GF-D8 (cell line): ENCODE results near the gene RXRA.
A peak's percentile ranks its signal among the peaks of the same experiment; 100 is the strongest.

Source experiments
- DNase-seq: peaks from one replicate; lab custom pipeline; 2025; lab: John Stamatoyannopoulos, UW

RXRA gene

DNA sequence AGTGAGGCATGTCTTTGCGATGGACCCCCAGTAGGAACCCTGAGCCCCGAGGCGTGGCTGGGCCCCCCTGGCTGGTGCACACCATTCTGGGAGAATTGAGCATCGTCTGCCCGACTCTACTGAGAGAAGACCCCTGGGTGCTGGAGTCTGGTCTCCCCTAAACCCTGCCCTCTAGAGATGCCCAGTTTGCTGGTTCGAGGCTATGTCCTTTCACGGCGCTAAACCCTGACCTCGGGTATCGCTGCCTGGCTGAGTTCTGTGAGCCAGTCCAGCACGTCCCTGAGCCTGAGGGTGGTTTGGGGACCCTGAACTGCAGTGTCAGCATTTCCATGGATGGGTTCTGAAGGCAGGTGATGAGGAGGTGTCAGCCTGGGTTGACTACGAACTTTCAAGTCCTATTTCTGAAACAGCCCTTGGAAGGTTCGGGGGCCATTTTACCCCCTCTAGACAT, 128.8 kb downstream of the RXRA start:
- DNase-seq = no peak

DNA sequence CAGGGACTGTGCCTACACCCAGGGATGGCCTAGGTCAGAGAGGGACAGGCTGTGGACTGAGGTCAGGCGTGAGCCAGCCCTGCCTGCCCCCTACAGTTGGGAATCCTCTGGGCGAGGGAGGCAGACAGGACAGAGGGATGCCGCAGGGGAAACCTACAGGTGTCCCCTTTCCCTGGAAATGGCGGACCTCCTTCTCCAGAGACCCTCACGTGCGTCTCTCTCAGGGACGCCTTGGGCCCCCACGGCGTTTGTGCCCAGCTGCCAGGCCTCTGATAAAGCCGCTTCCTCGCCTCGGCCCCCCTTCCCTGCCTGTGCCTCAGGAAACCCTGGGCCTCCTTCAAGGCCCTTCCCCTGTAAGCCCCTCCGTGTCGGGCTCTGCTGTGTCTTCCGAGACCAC, 129.3 kb downstream of the RXRA start:
- no peak for DNase-seq

DNA sequence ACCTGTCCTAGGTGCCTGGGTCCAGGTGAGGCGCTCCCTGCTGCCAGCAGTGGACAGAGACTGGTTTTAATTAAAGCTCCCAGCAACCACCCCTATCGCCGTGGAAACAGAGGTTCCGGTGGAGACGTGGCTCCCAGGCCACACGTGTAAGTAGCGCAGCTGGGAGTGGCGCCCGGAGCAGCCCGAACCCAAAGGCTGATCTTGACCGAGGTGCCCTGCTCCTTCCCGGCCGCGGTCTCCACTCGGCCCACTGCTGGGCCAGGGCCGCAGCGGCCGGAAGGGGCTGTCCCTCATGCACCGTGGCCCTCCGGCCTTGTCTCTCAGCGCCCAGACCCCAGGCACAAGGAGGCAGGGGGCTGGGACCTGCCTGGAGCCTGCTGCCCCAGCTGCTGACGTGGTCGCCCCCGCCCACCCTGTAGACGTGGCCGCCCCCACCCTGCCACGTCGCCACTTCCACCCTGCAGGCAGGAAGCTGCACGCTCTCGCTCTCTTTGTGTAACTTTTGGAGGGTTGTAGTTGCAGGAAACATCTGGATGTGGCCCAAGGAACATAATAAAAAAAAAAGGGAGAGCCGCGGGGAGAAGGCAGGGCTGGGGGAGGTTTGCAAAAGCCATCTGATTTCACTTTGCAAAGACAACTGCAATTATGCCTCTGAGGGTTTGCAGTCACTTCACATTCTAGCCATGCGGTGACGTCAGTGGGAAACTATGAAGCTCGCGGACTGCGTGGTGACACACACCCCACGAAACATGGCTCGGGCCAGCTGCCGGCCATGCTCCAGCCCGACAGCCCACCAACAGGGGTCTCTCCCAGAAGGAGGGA, 129.9 kb downstream of the RXRA start:
- DNase-seq = peak; percentile 82

DNA sequence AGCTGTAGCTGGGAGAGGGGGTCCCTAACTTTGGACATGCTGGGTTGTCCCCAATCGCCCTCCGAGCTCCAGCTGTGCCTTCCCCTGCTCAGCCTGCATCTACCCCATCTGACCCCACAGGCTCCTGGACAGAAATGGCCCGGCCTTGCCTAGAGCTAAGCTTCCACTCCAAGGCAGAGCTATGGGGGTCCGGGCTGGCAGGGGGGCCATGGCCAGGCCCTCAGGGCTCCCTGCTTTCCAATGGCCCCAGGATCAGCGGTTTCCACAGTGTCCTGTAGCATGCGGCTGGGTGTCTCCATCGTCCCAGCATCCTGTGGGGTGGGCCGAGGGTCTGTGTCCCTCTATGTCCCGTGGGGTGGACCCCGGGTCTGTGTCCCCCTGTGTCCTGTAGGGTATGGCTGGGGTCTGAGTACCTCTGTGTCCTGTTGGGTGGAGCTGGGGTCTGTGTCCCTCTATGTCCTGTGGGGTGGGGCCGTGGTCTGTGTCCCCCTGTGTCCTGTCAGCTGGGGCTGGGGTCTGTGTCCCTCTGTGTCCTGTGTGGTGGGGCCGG, 130.6 kb downstream of the RXRA start:
- DNase-seq = no peak

DNA sequence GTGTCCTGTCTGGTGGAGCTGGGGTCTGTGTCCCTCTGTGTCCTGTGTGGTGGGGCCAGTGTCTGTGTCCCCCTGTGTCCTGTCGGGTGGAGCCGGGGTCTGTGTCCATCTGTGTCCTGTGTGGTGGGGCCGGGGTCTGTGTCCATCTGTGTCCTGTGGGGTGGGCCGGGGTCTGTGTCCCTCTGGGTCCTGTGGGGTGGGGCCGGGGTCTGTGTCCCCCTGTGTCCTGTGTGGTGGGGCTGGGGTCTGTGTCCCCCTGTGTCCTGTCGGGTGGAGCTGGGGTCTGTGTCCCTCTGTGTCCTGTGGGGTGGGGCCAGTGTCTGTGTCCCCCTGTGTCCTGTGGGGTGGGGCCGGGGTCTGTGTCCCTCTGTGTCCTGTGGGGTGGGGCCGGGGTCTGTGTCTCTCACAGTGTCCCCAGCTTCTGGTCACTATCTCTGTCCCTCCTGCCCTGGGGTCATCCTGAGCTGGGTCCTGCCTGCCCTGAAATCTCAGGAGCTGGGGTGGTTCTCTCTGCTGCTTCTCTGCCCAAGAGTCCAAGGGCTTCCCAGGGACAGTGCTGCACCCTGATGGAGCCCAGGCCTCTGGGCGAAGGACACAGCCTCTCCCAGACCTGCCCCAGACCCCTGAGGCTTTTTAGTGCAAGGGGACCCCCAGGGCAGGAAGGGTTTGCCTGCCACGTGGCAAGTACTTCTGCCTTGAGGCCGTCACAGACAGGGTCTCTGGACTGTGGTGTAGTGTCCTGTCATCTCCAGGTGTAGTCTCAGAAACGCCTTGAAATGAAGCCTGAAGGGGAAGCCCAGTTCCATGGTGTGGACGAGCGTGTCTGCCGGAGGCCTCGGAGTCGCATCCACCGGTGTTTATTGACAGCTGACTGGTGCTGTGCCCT, 131.3 kb downstream of the RXRA start:
- no peak for DNase-seq

DNA sequence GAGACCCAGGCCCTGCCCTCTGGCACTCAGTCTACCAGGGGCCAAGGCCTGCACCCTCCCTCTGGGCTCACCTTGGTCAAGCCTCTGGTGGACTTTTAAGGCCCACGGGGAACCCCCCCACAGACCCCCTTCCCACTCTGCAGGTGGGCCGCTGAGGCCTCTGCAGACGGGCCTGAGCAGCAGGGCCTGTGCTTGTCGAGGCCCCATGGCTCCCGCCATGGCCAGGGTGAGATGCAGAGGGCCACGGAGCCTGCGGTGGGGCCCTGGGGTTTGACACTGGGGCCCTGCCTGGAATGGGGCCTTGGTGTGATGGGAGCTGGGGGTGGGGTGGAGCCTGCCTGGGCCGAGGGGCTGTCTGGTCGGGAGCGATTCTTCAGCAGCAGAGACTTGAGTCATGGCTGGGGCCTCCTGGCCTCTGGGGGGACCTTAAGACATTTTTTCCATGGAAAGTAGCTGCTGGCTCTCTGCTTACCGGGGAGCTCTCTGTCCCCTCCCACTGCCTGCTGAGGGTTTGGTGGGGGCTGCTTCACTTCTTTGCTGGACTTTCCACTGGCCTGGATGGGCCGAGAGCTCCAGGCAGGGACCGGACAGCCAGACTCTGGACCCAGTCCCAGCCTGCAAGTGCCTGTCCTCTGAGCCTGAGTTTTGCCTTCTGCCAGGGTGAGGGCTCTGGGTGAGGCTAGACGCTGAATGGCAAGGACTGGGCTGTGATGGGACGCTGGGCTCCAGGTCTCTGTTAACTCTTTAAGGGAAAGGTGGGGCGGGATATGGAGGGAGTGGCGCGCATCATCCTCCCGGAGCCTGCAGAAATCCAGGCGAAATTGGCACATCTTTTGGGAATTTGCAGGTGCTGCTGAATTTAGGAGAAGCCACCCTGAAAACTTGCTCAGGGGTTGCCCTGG, 132.2 kb downstream of the RXRA start:
- DNase-seq = no peak

DNA sequence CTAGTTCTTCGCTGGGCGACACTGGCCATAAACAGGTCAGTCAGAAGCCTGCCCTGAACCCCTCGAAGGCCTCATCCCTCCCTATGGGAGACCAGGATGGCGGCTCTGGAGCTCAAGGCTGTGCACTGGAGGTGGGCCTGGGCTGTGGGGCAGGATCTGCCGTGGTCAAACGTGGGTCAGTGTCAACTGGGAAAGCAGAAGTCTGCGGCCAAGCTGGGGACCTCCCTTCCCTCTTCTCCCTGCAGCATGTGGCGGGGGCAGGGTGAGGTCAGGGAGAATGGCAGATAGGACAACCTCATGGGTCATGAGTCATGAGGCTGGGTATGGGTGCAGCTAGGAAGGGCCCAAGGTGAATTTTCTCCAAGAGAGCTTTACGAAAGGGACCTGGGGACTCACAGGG, 132.9 kb downstream of the RXRA start:
- DNase-seq = no peak

DNA sequence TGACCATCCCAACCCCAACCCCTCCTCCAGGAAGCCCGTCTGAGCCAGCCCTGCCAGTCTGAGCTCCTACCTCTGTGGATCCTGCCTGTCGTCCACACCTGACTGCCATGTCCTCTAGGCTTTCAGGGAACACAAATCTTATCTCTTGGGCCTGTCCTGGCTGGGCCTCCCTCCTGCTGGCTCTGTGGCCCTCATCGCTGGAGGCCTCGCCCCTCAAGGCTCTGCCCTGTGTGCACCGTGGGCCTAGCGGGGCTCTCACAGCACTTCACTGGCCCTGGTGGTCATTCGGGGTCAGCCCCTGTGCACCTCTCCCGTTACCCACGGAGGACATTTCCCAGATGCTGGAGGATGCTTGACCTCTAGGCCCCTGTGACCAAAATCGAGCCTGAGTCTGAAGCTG, 133.3 kb downstream of the RXRA start:
- DNase-seq = no peak

DNA sequence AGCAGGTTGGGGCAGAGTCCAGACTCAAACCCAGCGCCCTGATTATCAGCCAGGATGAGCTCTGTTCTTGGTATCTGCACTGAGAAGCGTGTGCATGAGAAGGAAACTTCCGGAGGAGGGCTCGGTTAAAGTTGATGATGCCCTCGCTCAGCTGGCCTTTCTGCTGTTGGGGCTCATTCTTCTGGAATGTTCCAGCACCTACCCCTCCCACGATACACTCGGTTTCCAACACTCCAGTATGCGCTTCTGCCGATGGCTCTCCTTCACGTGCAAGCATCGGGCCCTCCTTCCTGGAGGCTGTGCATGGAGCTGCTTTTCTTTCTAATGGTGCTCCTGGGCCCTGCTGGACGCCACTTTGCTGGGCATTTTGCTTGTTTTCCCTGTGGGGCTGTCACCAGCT, 134.0 kb downstream of the RXRA start:
- DNase-seq = no peak

DNA sequence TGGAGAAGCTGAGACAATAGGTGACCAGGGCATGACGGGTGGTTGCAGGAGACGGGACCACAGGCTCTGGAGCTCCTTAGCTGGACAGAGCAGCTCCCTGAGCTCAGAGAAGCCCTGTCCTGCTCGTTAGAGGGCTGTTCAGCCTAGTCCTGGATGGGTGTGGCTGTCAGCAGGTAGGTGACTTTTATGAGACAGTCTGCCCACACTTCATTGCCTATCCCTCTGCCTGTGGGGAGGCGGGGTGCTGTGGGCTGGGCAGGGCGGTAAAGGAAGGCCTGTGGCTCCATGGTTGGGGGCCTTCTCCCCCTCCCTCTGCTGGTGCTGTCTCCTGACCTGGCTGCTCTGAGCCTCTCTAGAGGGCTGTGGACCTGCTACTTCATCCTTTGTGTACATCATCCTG, 134.6 kb downstream of the RXRA start:
- DNase-seq = no peak

DNA sequence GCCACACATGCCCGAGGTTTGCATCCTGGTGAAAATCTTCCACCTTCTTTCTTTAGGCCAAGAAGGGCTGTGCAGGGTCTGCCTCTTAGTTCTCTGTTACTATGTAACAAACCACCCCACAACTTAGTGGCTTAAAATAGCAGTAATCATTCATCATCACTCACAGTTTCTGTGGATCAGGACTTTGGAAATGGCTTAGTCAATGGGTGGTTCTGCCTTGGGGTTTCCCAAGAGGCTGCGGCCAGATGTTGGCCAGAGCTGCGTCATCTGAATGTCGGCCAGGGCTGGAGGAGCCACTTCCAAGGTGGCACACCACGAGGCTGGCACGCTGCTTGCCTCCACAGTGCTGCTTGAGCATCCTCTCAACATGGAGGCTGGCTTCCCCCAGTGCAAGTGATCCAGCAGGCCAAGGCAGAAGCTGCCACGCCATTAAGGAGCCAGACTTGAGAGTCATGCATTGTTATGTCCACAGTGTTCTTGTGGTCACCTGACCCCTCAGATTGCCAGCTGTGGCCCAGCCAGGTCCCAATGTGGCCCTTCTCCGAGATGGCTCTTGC, 135.2 kb downstream of the RXRA start:
- no peak for DNase-seq

DNA sequence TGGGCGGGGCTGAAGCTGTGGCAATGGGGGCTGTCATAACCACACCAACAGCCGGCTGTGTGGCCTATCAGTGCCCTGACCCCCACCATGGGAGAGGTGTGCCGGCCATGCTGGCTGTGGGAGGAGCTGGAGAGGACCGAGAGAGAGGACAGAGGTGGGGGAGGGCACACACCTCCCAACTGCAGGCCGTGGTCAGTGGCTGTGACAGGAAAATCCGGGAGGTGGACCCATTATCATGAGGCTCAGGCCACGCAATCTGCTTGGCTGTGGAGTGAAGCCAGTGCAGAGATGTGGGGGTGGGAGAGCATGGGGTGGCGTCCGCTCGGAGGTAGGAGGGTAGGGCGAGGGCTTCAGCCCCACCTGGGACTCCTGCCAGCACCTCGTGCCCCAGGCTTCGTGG, 136.1 kb downstream of the RXRA start:
- no peak for DNase-seq

DNA sequence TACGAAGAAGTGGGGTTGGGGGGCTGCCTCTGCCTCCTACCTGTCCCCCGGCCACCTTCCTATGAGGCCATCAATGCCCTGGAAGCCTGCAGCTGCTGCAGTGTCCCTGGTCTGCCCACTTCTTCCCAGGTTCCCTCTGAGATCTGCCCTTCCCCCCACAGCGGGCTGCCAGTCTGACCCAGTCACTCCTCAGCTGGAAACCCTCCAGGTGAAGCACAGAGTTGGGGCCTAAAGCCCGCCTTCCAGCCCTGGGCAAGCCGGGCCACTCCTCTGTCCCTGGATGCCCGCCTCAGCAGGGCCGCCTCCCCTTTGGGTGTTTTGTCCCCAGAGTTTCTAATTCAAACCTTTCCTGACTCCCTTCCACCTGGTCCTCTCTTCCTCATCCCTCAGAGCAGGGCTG, 137.0 kb downstream of the RXRA start:
- DNase-seq = no peak

DNA sequence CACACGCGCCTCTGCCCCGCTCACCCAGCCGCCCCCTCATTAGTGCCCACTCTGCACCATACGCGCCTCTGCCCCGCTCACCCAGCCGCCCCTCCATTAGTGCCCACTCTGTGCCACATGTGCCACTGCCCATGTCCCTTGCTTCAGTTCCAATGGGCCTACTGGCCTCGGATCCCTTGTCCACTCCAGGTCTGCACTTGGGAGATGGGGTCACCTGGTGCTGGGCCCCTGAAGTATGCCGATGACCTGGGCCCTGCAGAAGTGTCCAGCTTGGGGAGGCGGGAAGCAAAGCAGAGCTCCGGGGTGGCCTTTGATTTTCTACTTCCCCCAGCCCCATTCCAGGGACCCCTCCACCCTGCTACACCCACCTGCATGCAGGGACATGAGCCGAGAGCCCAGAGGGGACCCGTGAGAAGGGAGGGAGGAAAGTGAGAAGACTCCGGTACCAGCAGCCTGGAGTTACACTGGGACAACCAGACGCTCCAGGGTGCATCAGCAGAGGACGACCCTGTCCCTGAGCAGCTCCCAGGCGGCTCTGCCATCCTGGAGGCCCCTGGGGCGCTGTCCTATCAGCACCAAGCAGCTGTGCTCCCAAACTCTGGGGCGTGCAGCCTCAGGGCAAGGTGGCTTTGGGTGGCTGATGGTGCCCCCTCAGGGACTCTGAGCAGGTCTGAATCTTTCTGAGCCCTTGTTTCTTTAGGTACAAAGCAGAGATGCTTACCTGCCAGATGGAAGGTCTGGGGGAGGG, 140.8 kb downstream of the RXRA start:
- DNase-seq = no peak

DNA sequence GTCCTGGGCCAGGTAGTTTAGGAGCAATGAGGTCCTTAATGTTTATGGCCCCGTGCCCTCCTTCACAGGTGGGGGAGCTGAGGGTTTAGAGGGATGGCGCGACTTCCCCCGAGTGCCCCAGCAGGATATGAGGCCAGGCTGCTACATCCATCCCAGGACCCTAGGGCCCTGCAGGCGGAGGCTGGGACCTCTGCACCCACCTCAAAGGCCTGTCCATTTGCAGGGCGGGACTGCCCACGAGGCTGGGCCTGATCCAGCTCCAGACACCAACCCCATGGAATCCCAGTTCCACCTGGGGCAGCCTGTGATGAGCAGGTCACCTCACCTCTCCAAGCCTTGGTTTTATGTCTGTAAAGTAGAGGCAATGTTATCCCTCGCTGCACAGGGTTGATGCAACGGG, 142.1 kb downstream of the RXRA start:
- DNase-seq = no peak

DNA sequence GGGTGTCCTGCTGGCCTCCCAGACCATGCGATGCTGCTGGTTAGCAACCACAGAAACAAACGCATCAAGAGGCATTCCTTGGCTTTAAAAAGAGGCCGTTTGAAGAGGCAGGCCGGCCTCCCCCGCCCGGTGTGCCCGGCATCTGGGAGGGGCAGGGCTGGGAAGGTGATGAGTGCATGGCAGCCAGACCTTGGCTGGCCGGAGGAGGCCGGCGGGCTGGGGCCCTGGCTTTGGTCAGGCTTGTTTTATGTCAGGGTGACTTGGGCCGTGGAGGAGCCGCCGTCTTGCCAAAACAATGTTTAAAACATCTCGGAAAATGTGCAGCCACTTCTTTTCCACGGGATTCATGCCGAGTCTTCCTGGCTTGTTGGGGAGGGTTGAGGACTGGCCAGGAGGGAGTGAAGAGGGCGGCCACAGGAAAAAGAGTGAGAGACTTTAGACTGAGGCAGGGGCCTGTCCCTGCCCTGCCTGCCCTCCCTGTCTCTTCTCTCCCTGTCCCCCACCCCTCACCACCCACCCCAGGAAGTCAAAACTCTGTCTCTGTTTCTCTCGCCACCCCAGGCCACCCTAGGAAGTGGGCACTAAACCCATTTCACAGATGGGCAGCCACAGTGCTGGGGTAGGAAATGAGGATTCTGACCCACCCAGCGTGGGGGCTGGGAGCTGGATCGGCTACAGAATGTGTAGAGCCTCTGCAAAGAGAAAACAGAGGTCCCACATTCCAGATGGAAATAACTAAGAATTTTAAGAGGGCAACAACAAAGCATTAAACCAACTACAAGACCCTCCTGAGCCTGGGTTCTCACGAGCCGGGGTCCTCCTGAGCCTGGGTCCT, 143.0 kb downstream of the RXRA start:
- DNase-seq = no peak

DNA sequence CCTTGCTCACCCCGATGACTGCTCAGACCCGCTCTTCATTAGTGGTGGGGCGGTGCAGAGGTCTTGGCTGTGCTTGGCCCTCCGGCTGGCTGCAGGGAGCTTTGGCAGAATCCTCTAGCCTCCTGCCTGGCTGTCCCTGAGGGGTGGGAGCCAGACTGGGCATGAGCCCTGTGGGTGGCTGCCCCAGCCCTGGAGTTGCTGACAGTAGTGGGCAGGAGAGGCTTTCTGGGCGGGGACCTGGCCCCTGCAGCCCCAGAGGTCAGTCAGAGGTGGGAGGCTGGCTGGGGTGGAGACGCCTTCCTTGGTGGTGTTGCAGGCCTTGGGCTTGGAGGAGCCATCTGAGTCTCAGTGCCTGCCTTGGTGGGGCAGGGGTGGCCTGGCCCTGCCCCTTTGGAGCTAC, 146.0 kb downstream of the RXRA start:
- no peak for DNase-seq

DNA sequence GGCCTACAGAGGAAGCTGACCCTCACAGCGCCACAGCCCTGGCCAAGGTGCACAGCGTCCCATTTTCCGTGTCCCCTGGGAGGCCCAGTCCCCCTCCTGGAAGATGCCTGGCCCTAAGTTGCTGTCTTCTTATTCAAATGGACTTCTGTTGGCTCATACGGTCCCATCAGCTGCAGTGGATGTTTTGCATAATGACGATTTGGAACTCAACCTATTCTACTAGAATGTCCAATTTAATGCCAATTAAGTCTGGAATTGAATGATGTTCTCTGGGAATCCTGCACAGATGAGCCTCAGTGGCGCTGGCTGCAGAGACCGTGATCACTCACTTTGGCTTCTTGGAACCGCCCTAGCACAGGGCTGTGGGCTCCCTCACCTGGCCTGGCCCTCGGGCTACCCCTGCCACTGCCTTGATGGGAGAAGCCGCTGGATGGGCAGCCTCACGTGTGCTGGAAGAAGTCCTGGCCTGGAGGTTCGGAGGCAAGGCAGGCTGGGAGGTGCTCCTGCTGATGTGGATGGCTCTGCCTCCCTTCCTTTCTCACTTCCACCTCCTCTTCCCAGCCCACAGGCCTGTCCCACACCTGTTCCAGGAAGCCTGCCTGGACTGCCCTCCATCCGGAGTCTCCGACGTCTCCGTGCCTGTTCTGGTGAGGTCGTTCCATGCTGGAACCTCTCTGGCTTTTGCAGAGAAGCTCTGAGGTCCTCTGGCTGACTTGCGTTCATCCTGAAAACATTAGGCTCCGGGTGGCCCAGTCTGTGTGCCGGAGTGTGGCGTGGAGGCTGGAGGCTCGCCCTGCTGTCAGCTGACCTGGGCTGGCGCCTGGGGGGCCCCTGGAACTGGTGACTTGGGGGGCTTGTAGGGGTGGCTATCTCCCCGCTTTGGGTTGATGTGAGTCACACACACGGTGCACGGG, 147.1 kb downstream of the RXRA start:
- DNase-seq = no peak

DNA sequence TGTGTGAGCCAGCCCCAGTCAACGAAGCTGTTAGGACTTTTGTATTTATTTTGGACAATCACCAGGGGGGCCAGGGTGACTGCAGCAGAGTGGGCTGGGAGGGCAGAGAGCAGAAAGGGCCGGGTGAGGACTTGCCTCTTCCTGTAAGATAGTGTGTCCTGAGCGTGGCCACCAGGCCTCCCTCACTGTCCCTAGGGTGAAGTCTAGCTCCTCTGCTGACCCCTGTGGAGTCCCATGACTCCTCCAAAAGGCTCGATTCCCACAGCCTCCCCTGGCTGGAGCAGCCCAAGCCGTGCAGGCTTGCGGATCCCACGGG, 147.8 kb downstream of the RXRA start:
- no peak for DNase-seq
